ENCODE results near the gene CASKIN2.
"Not testable (repeated sequence)": the region's sequence is repeated elsewhere in the genome, so short reads cannot be mapped to it uniquely, and the experiment has no call there.

The CASKIN2 gene

DNA sequence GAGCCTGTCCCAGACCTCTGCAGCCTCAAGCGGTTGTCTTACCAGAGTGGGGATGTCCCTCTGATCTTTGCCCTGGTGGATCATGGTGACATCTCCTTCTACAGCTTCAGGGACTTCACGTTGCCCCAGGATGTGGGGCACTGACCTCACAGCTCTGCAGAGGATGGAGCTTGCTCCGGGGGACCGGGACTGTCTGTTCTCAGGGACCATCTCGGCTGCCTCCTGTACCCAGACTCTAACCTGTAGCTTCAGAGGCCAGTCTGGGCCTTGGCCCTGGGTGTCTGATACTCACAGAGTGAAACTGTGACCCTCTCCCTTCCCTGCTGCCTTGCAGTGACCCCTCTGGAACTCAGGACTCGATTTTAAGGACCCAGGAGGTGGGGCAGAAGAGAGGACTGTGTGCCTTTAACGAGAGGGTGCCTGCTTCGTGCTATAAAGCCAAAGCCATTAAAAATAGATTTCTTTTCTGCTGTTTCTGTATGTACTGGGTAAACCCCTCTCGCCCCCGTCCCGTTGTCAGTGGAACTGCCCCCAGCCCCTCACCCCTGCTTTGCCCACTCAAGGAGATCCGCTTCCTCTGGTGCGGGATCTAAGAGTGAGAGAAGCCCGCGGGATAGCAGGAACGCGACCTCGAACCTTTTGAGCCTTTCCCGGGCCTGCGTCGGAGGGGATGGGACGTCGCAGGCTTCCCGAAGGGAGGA, 9.1 kb upstream of the CASKIN2 start:
- DNase-seq (ENCODE audit: low read depth in 2 of 3, low spot score in 2 of 3): no peak

DNA sequence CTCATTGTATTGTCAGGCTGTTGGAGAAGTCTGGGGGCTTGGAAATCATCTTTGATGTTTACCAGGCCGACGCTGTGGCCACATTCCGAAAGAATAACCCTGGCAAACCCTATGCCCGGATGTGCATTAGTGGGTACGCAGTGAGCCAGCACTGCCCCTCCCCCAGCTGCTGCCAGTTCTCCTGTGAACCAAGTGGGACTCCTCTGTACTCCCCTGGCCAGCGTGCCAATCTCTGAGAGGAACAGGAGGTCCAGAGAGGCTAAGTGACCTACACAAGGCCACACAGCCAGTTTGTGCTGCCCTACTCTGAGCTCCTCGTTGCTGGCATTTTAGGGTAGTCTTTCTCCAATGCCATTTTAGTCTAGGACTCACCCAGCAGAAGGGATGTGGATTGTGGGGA, 8.3 kb upstream of the CASKIN2 start:
- DNase-seq (ENCODE audit: low read depth in 2 of 3, low spot score in 2 of 3): no peak

DNA sequence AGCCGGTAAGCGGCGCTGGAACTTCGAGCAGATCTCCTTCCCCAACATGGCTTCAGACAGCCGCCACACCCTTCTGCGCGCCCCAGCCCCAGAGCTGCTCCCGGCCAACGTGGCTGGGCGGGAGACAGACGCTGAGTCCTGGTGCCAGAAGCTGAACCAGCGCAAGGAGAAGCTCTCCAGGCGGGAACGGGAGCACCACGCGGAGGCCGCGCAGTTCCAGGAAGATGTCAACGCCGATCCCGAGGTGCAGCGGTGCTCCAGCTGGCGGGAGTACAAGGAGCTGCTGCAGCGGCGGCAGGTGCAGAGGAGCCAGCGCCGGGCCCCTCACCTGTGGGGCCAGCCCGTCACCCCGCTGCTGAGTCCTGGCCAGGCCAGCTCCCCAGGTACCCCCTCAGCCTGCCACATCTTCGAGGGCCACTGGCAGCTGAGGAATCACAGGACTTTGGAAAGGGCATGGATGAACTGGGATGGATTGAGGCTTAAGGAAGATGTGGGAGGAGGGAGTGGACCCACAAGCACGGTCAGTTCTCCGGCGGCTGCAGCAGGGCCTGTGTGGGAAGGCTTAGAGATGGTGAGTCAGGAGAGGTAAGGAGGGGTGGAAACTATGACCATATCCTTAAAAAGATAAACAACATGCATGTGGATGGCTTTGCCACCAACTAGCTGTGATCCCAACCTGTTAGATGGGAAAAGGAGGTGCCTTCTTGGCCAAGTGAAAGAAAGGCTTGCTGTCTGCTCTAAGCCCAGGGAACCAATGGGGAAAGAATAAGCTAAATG, 6.8 kb upstream of the CASKIN2 start:
- no peak for DNase-seq (ENCODE audit: low read depth in 2 of 3, low spot score in 2 of 3)

DNA sequence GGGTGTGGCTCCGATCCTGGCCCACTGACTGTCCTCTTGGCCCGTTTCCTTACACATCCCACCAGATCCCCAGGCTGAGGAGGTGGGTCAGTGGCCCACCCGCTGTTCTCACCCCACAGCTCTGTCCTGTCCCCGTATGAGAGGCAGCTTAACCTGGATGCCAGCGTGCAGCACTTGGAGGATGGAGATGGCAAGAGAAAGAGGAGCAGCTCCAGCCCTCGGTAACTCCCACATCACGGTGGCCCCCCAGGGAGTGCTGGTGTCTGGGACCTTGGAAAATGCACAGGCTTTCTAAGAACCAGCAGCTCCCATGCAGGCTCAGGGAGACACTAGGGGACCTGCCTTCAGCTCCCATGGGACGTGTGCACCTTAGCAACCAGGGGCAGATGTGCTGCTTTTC, 6.0 kb upstream of the CASKIN2 start:
- DNase-seq (ENCODE audit: low read depth in 2 of 3, low spot score in 2 of 3): no peak

DNA sequence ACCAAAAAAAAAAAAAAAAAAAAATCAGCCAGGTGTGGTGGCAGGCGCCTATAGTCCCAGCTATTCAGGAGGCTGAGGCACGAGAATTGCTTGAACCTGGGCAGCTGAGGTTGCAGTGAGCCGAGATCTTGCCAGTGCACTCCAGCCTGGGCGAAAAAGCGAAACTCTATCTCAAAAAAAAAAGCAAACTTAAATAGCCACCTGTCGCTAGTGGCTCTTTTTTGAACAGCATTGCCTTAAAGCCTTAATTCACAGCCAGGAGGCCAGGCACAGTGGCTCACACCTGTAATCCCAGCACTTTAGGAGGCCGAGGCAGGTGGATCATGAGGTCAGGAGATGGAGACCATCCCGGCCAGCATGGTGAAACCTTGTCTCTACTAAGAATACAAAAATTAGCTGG, 5.1 kb upstream of the CASKIN2 start:
- not testable (repeated sequence) for DNase-seq (ENCODE audit: low read depth in 2 of 3, low spot score in 2 of 3)

DNA sequence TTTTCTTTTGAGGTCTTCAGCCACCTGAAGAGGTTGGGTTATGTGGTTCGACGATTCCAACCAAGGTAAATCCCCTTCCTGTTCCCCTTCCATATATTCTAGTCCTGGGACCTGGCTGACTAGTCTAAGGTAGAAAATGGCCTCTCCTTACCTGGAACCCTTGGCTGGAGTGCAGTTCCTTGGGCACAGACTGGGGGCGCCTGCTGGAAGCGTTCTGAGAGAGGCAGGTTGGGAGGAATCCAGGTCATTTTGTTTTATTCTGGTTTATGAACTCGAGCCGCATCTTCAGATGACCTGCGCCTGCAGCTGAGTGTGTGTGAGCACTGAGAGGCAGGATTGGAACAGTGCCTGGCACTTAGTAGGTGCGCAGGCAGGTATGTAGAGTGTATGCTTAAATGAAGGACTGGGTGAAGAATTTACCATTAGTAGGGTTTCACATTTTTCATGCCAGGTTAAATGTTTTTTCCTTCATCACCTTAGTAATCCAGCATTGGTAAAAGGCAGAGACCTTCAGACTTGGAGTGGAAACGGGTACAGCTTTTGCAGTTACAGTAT, 3.7 kb upstream of the CASKIN2 start:
- no peak for DNase-seq (ENCODE audit: low read depth in 2 of 3, low spot score in 2 of 3)

DNA sequence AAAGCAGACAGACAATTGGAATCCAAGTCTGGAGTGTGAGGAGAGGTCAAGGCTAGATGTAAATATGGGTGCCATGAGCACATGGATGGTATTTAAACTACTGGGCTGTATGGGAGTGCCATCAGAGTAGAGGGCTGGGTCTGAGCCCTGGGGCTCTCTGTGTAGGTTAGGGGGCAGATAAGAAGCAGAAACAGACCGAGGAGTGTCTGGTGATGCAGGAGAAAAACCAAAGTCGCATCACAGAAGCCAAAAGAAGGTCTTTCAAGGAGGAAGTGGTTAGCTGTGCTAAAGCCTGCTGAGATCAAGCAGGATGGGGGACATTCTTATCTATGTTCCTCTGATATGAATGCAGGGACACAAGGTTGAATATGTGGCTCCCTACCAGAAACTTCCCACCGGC, 2.9 kb upstream of the CASKIN2 start:
- DNase-seq (ENCODE audit: low read depth in 2 of 3, low spot score in 2 of 3): no peak

DNA sequence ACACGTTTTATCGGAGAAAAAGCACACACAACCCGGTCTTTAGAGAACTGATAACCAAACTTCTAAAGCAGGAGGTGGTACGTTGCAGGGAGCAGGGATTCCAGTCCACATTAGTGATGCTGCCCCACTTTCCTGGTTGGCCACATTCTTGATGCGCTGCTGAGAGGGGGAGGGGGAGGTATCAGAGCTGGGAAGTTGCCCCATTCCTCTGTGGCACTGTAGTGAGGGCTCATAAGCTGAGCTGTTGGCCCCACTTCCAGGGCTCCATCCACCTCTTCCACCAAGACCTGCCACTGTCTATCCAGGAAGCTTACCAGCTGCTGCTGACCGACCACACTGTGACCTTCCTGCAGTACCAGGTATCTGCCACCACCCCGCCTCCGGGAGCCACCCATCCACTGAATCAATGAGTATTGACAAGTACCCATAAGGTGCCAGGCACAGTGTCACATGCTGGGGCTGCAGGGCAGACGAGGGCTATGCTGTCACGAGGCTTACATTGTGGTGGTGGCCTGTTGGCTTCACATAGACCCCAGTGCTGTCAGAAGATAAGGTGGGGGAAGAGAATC, 2.0 kb upstream of the CASKIN2 start:
- DNase-seq (ENCODE audit: low read depth in 2 of 3, low spot score in 2 of 3): no peak

DNA sequence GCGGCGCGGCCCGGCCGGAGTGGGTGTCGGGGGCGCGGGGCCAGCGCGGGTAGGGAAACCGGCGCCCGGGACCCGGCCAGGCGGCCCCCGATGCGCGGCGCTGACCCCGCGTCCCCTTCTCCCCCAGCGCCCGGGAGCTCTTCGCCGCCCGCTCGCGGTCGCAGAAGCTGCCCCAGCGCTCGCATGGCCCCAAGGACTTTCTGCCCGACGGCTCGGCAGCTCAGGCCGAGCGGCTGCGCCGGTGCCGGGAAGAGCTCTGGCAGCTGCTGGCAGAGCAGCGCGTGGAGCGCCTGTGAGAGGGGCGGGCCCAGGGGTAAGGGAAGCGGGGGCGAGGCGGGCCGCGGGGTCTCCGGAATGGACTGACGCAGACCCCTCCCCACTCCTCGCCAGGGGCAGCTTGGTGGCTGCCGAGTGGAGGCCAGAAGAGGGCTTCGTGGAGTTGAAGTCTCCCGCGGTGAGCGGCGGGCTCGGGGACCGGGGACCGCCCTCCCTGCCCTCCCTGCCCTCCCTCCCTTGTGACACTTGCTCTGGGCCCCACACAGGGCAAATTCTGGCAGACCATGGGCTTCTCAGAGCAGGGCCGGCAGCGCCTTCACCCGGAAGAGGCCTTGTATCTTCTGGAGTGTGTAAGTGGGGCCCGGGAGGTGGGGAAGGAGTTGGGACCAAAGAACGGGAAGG, 1.4 kb upstream of the CASKIN2 start:
- no peak for DNase-seq (ENCODE audit: low read depth in 2 of 3, low spot score in 2 of 3)

DNA sequence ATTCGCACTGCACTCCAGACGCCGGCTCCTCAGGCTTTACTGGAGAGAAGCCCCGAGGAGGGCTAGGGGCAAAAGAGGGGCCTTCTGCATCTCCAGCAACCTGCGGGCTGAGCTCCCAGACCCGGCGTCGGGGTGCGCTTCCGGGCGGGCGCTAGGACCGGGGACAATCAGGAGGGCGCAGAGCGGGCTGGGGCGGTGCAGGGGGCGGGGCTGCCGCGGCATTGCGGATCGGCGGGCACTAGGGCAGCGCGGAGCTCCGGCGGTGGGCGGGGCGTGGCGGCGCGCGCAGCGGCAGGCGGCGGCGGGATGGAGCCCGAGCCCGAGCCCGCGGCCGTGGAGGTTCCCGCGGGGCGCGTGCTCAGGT, 900 bp upstream of the CASKIN2 start, which contains the start of gene TSEN54:
Gene TSEN54 (plus strand): TSS at position 274 of the 364 bp plus-strand sequence. CDS start 33 bp downstream, at position 307.
- DNase-seq (ENCODE audit: low read depth in 2 of 3, low spot score in 2 of 3): peak; percentile 89 to 90 (median 89)

DNA sequence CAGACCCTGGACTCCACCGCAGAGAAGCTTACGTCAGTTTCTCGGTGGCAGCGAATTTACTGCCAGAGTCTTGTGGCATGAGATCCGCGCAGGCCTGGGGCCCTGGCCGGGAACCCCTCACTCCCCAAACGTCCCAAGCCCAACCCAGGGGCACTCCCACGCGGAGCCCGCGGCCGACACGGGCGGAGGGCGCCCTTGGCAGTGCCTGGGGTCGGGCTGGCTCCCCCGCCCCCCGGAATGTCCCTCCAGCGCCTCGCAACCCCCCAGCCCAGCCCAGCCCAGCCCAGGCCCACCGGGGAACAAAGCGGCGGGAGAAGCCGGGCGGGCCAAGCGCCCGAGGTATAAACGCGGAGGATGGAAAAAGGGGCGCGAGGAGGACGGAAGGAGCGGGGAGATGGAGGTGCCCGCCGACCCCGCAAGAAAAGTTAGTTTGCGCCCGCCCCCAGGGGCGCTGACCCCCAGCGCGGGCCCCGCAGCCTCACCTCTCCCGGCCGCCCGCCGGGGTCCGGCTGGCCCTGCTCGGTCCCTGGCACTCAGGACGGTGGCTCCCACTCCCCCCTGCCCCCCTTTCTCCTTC, 330 bp downstream of the CASKIN2 start:
- DNase-seq (ENCODE audit: low read depth in 2 of 3, low spot score in 2 of 3): no peak

DNA sequence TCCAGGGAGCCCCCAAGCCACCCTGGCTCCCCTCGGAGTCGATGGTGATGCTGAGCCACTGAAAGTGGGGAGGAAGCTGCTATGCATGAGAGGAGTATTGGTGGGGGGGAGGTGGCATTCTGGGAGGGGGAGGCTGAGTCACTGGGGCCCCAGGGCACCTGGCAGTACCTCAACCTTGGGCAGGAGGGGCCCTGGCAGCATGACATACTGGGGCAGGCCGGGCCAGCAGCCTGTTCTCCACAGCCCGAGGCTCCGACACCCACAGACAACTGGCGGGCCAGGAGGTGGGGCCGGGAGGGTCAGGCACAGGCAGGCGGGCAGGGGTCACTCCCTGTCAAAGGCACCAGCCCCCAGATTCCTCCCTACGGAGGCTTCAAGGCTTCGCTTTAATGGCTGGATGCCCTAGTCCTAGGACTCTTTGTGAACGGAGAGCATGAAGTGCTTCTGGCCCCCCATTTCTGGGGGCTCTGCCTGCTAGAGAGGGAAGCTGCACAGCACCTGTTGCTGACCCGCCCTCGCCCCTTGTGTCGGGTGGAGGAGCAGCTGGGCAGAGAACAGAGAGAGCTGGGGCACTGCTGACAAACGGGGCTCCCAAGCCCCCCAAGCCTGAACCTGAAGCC, 928 bp downstream of the CASKIN2 start:
- DNase-seq (ENCODE audit: low read depth in 2 of 3, low spot score in 2 of 3): no peak

DNA sequence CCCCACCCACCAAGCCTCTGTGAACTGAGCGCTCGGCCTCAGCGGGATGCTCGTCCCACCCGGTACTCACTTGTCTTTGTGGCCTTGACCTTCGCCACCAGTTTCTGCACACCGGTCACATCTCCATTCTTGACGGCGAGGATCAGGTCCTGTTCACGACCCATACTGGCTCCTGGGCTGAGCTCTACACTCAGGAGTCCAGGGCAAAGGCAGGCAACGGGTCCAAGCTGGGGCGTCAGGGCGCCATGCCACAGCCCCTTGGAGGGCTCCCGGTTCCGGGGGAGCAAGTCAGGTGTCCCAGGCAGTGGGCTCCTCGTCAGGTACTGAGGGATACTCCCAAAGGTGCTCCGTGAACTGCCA, 1.7 kb downstream of the CASKIN2 start:
- DNase-seq (ENCODE audit: low read depth in 2 of 3, low spot score in 2 of 3): no peak

DNA sequence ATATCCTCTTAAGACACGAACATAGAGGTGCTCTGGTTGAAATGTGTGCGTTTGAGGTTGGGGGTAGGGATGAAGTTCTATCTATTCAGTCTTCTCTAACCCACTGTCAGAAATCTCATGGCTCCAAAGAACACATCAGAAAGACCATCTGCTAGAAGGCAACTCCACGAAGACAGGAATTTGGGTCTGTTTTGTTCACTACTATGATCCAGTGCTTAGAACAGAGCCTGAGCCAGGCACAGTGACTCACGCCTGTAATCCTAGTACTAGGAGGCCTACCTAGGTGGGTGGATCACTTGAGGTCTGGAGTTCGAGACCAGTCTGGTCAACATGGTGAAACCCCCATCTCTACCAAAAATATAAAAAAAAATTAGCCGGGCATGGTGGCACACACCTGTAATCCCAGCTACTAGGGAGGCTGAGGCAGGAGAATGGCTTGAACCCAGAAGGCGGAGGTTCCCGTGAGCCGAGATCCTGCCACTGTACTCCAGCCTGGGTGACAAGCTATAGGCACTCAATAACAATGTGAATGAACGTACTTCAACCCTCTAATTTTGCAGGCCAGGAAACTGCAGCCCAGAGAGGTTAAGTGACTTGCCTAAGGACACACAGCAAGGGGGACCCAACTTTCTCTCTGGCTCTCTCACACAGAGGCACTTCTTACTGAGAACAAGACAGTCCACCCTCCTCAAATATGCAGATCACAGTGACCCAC, 2.3 kb downstream of the CASKIN2 start:
- DNase-seq (ENCODE audit: low read depth in 2 of 3, low spot score in 2 of 3): no peak

DNA sequence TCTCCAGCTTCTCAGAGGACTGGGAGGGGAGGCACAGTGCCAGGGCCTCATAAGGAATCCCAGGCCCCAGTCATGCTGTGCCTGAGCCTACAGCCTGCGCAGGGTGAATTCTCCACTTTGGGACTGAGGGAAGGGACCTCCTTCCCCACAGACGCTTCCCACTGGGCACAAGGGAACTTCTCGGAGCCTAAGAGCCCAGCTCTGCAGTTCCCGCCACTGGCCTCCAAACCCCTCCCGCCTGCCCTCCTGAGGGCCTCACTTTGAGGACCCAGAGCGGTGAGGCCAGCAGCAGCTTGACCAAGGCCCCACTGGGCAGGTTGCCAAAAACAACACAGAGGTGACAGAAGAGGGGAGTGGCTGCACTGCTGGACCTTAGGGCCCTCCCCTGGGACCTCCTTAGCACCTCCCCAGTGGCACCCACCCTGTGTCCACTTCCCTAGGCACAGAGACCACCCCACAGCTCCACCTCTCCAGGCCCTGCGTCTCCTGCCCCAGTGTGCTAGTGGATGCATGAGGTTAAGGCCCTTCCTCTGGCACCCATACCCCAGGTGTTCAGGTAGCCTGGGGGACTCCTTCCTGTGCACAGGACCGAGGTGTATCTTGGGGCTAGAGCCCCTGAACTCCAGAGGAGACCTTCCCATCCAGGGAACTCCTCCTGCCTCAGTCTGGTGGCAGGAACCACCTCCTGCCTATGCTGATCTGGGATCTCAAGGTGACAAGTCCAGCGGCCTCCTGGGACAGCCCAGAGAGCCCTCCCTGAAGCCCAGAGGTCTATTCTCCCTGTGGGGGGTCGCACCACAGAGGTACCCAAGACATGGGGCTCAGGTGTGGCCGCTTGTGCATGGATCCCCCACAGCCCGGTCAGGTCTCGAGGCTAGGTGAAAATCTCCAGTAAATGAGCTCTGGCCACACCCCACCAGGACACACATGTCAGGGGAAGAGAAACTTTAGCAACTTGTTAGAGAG, 3.4 kb downstream of the CASKIN2 start:
- DNase-seq (ENCODE audit: low read depth in 2 of 3, low spot score in 2 of 3): no peak

DNA sequence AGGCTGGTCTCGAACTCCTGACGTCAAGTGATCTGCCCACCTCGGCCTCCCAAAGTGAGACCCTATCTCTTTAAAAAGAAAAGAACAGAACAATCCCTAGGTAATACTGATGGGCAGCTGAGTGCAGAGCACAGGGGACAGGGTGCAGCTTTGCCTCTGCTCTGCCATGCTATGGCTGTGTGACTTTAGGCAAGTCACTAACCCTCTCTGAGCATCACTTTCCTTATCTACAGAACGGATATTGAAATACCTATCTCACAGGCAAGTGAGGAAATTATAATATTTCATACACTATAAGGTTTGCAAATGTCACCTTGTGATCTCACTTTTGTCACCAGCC, 4.1 kb downstream of the CASKIN2 start:
- DNase-seq (ENCODE audit: low read depth in 2 of 3, low spot score in 2 of 3): no peak

DNA sequence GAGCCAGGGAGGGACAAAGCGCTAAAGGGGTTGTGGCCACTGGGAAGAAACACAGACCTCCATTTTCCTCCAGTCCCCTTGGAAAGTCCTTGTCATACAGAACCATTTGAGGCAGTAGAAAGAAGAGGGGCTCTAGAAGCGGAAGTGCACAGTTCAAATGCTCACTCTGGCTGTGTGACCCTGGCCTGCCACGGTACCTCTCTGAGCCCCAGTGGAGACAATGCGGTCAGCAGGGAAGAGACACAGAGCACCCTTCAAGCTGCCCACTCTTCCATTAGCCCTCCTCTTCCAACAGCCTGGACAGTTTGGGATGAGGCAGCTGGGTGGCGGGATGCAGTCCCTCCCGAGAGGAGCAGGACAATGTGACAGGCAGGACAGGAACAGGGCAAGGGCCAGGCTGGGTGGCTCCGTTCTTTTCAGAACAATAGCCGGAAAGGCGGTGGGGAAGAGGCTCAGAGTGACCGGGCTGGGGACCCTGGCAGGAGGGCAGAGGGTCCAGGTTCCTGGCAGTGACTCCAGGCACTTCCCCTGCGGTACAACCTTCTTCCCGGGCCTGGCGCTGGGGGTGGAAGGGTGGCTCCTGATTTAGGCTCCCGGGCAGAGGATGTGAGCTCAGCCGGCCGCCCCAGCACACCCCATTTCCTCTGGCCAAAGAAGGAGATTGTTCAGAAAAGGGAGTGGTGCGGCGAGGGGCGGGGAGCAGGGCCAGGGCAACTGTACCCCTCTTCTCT, 5.6 kb downstream of the CASKIN2 start:
- no peak for DNase-seq (ENCODE audit: low read depth in 2 of 3, low spot score in 2 of 3)

DNA sequence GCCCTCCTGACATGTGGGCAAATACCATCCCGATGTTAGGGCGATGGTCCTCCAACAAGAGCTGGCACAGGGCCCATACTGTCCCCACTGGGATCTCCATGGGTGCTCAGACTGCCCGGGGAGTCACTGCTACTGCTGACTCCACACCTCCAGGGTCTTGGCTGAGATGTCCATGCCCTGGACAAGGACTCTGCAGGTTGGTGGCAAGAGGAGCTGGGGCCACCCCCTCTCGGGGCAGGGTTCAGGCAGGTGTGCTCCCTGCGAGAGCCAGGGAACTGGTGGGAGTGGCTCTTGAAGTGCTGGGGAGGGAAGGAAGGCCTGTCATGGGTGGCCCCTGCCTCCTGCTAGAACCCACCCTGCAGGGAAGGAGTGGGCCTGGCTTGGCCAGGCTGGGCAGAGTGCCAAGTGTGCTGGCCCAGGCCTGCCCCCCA, 6.4 kb downstream of the CASKIN2 start:
- no peak for DNase-seq (ENCODE audit: low read depth in 2 of 3, low spot score in 2 of 3)

All from activated CD8-positive, alpha-beta memory T cell treated with anti-CD3 and anti-CD28 coated beads for 48 hours (primary cell).